ENCODE measurements around the gene GPR55.

GPR55 gene

DNA sequence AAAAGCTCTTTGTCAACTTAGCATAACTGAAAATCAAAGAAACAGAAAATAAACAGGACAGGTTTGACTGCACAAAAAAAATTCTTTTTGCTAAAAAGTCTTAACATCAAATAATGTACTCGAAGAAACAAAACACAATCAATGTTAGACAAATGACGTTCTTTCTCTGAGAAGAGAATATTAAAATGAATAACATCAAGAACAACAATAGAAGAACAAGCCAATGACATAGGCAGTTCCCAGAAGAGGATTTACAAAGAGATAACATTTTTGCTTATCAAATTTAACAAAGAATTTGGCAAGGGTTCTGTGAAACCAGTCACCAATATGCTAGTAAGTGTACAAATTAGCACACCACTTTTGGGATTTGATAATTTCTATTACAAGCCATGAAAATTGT, 5.8 kb downstream of the GPR55 start:
- DNase-seq (ENCODE audit: low read depth in 2 of 2), result no peak

DNA sequence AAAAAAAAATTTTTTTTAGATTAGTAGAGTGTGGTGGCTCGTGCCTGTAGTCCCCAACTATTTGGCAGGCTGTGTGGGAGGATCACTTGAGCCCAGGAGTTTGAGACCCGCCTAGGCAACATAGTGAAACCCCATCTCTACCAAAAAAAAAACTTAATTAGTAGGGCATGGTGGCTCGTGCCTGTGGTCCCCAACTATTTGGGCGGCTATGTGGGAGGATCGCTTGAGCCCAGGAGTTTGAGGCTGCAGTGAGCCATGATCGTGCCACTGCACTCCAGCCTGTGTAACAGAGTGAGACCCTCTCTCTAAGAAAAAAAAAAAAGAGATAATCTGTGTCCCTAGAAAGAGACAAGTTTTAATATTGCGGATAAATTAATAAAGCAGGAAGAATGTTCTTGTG, 8.8 kb downstream of the GPR55 start:
- no peak for DNase-seq (ENCODE audit: low read depth in 2 of 2)

DNA sequence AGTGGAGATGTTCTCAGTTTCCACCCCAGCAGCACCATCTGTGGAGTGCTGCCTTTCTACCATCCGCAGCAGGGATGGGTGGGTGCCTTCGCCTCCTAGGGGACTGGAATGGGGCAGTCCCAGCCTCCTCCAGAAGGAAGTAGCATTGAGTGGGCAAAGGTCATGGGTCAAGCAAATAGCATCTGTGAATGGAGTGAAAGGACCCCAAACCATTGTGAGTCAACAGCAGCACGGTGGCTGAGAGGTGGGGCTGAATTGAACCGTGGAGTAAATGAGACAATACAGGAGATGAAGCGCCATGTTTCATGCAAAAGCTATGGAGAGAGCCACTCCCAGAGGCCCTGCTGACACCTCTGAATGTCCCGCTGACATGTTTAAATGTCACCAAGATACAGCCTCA, 9.7 kb downstream of the GPR55 start:
- DNase-seq (ENCODE audit: low read depth in 2 of 2), result no peak

DNA sequence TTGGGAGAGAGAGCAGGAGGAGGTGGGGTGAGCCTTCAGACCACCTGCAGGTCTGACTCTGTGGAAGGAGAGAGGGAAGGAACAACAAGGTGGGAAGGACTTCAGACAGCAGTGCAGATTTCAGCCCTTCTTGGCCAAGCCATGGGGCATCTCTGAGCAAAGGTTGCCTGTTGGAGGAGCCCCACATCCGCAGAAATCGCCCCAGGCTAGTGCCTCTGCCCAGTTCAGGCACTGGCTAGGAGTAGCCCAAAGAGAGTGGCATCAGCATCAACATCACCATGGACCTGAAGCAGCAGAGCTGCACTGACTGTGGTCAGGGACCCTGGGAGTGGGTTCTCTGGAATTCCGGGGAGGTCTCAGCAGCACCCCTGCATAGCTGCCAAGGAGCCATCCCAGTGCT, 10.2 kb downstream of the GPR55 start:
- DNase-seq (ENCODE audit: low read depth in 2 of 2), result no peak

DNA sequence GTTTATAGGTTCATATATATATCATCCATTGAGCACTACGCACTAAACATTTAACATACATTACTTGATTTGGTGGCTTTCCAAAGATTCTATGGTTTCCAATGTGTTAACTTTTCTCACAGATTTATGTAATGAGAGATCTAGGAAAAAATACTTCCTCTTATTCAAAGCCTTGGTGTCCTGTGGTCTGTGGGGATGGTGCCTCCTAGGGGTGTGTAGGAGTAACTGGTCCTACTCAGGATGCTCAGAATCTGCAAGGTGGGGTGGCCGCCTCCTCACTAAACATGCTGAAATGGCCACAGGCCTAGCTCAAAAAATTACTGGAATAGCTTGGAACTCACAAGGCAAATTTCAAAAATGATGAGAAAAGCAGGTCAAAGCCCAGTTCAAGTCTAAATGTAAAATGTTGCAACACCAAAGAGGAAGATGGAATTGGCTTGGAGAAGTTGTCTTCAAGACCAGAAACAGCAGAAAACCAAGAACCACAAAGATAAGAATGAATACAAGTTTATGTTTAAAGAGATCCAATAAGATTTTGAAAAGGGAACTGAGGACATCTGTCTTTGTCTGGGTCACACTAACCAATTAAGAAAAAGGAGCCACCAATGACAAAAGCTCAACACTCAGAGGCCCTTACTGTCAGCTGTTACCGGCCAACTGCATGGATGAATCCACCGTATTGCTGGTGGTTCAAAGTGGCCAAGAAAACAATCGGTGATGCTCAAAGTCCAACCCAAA, 11.5 kb downstream of the GPR55 start:
- no peak for DNase-seq (ENCODE audit: low read depth in 2 of 2)

DNA sequence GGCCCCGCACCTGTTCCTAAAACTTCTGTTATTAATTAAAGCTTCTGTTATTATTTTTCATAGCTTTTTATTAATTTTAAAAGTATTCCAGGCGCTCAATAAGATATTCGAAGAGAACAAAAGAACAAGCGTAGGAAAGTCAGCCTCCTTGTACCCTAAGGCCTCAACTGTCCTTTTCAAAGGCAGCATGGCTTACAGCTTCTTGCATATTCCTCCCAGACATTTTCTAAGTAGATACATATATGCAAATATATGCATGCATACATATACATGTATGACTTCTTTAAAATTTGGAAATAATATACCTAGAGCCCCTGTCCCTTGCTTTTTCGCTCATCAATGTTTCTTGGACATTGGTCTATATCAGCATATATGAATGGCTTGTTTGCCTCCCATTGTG, 12.3 kb downstream of the GPR55 start:
- DNase-seq (ENCODE audit: low read depth in 2 of 2), result no peak

DNA sequence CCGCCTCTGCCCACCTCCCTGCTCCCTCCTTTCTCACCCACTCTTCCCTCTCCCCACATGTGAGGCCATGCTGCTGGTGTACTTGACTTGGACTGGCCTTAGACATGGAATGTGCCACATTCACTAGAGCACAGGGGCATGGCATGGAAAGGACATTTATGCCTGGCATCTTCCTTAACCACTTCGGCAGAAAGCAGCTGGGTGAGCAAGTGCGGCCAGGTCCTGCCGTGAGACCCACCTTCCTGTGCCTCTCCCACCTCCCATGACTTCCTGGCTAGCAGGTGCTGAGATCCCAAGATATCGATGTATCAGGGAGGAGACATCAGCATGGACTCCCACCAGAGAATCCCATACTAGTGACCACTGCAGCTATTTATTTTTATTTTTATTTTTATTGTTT, 13.0 kb downstream of the GPR55 start:
- DNase-seq (ENCODE audit: low read depth in 2 of 2), result no peak

DNA sequence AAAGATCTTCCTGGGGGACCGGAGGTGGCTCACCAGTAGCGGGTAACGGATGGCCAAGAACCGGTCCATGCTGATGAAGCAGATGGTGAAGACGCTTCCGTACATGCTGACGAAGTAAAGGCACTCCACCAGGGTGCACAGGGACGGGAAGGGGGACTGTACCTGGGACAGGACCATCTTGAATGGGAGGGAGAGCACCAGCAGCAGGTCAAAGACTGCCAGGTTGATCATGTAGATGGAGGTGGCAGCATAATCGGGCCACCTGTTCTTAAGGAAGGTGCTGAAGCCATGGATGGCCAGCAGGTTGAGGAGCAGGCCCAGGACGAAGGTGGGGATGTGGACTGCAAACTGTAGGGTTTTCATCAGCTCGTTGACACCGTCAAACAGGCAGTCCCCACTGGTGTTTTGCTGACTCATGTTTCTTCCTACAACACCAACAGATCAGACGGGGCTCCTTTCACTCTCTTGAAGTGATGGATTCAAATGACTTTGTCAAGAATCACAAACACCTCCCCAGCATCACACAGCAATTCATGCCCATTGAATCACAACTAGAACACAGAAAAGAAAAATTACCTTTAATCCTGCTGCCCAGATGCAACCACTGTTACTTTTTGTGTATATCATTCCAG, 14.4 kb downstream of the GPR55 start:
- DNase-seq (ENCODE audit: low read depth in 2 of 2), result no peak

DNA sequence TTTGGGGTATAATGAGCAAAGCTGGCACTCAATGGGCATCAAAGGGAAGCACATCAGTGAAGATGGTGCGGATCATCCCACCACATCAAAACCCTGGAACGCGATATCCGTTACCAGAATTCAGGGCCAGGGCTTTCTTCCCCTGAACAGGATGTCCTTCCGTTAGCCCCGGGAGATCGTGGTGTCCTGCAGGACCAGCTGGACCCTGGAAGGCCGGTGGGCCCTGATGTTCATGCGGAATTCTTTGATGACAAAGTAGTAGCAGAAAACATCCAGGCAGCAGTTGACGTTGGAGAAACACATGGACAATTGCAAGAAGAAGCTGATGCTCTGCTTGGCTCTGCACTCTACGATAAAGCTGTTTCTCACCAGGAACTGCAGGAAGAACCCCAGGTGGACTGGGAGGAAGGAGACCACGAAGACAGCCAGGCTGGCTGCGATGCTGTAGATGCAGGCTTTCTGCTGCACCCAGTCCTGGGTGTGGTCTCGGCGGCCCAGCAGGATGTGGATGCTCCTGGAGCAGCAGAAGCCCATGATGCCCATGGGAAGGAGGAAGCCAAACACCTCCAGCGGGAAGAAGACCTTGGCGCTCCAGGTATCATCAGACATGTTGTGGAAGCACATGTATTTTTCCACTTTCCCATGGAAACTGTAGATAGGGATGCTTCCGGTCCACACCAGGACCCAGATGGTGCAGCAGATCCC, 15.0 kb downstream of the GPR55 start:
- no peak for DNase-seq (ENCODE audit: low read depth in 2 of 2)

DNA sequence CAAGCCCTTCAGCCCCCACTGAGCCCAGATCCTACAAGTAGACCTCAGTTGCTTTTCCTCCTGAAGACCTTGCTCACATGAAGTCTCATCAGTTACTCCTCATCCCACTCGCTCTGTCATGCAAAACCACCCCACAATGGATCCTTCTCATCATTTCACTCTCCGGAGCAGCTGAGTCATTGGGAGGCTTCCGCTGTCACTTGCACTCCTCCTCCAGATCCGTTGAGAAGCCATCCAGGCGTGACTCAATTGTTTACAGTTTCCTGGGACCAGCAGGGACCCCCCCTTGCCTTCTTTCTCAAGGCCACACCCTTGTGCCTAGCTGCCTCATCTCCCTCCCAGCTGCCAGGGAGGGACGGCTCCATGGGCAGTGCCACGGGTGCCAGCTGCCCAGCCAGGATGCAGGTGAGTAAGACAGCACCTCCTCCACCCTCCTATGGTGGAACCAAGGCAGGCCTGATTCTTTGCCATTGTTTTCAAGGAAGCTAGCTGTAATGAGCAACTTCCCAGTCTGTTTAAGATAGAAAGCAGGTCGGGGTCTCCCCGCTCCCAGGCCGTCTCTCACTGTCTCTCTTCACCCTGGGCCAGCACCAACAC, 16.3 kb downstream of the GPR55 start:
- peak in 1 of 2 donors; percentile 42 for DNase-seq (ENCODE audit: low read depth in 2 of 2)

DNA sequence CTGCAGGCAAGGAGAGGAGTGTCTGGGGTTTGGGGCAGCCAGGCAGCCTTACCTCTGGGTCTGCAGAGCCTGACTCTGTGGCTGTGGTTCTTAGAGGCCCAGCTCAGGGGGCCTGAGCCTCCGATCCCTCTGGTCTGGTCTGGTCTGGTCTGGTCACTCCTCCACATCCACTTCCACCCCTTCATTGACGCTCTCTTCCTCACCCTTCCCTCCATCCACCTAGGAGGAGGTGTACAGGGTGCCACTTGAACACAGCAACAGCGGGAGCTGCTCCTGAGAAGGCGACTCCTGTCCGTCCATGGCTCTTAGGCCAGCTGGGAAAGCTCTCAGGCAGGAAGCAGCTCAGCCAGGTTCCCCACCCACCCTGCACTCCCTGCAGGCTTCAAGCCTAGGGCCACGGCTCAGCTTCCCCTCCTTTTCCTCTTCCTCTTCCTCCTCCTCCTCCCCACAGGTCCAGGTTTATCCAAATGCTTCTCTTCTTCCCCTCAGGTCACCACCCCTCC, 16.9 kb downstream of the GPR55 start:
- DNase-seq (ENCODE audit: low read depth in 2 of 2), result no peak

DNA sequence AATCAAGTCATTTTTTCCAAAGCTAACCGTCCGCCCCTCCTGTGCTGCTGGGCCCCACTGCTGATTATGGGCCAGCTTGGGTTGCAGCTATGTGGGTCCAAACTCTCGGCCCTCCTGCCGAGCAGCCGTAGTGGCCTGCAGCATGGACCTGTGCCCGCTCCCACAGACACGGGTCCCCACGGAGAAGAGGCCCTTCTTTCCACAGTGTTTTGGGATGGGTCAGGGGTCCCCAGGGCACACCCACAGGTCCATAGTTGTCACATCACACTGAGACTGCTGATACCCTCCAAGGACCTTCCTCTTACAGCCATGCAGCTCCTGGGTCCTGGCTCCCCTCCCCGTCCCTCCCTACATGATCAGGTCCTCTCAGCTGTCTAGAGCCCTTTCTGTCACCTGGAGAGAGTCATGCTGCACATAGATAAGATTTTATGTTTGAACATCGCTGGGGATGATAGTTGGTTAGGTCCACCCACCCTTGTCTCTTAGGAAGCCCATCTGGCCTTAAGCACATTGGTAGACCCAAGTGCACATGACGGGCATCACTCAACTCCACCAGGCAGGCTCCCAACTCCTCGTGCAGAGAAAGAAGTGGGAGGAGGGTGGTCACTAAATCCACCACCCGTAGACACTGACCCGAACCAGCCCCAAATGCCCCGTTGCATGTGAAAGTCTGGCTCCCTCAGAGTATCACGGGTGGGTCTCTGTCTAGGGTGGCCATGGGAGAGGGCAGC, 17.5 kb downstream of the GPR55 start:
- DNase-seq (ENCODE audit: low read depth in 2 of 2), result no peak

DNA sequence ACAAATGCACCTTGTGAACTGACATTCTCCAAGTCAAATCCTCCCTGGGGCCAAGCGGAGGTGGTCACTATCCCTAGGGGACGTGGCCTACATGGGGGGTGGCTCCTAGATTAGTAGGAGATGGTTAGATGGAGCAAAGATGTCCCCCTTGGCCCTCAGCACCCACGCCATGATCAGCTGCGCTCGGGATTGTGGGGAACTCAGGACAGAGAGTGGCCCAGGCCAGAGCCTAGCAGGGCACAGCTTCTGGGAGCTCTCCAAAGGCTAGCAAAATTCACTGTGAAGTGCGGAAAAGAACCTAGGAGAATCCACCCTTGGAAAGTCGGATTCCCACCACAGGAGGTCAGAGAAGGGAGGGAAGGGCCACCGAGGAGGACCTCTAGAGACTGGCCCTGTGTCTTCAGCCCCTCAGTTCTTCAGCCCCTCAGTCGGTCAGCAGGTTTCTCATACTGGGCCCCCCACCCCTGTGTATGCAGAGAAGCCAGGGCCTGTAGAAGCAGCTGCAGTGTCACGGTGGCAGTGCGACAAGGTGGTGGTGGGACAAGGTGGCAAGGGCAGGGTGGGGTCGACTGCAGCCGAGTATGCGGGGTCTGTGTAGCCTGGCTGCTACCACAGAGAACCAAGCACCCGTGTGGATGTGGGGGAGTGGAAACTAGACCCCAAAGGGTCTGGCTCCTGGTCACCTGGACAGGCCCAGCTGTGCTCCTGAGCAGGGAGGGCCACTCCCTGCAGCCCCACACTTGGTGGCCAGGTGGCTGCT, 18.4 kb downstream of the GPR55 start:
- DNase-seq (ENCODE audit: low read depth in 2 of 2), result no peak

DNA sequence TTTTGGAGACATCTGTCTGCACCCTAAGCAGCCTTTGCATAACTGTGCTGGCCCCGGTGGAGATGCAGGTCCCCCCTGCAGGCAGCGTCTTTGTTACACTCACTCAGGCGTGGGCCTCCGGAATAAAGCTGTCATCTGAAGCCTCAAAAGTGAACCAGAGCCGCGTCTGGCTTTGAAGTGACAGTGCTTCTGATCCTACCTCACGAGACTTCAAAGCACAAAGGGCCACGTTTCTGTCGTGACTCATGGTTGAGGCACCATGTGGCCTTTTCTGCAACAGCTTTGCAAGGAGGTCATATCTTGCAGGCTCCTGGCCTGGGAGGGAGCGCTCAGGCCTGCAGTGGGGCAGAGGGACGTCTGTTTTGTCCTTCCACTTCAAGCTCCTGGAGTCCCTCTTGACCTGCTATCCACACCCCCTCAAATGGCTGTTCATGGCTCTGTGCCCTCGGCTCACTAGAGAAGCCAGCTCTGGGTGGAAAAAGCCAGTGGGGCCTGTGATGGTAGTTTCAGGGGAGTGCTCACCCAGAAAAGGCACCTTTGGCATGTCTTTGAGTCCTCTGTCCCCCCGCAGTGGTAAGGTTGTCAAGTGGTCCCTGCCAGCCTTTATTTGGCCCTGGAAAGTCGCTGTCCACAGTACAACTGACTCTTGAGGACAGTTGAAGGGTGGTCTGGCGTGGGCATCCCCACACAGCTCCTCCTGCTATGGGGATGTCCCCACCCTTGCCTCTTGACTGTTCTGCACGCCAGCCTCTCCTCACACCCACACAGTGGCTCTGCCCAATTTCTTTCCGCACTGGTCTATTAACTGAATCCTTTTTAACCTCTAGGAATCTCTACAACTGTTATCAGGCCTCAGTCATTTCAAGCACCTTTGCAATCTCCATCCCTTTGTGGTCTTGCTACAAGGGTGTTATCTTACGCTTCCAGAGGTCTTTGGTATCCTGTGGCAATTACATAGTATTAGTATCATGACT, 19.3 kb downstream of the GPR55 start:
- DNase-seq (ENCODE audit: low read depth in 2 of 2), result peak; percentile 79 to 90

DNA sequence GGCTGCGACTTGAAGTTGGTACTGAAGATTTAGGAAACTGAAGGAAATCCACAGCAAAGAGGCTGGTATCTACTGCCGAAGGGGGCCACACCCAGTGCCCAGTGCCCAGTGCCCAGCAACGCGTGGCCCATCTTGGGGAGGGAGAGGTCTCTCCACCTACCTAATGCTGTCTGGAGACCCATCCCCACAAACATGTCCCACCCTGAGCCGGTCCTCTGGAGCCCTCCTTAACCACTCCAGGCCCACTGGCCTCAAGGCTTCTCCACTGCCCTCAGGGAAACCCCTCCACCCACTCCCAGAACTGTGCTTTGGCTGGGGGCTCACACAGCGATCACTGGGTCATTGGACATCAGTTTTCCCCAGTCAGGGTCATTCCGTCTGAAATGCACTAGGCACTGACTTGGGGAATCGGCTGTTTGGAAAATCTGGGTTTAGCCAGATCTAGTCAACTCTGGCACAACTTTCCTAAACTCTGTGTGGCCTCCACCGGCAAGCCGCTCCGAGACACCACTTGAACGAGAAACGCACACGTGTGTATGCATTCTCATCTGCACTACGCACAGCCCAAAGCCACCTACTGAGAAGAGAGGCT, 20.1 kb downstream of the GPR55 start:
- no peak for DNase-seq (ENCODE audit: low read depth in 2 of 2)

DNA sequence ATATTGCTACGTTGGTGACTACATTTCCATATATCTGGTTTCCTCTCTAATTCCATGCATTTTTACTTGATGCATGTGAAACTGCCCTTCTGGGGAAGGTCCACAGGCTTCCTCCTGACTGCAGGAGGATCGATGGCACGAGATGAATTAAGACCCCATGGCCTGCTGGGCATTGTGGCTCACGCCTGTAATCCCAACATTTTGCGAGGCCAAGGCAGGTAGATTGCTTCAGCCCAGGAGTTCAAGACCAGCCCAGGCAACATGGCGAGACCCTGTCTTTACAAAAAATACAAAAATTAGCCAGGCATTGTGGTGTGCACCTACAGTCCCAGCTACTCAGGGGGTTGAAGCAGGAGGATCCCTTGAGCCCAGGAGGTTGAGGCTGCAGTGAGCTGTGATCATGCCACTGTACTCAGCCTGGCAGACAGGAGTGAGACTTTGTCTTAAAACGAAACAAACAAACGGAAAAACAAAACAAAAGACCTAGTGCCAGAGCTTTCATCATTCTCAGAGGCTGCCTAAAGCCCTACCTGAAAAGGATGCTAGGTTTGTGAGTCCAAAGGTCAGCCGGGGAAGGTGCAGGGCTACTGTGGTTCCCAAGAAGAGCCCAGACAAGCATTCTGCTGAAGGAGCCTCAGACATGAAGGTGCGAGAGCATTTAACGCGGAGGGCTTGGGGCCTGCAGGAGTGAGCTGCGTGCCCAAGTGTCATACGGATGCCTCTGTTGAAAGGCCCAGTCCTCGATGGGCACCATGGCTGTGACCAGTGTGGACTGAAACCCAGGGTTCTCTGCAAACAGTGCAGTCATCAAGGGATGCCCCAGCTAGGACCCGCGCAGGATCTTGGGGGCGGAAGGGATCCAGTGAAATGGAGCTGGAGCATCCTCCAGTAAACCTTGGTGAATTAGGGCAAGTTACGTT, 21.6 kb downstream of the GPR55 start:
- no peak for DNase-seq (ENCODE audit: low read depth in 2 of 2)

DNA sequence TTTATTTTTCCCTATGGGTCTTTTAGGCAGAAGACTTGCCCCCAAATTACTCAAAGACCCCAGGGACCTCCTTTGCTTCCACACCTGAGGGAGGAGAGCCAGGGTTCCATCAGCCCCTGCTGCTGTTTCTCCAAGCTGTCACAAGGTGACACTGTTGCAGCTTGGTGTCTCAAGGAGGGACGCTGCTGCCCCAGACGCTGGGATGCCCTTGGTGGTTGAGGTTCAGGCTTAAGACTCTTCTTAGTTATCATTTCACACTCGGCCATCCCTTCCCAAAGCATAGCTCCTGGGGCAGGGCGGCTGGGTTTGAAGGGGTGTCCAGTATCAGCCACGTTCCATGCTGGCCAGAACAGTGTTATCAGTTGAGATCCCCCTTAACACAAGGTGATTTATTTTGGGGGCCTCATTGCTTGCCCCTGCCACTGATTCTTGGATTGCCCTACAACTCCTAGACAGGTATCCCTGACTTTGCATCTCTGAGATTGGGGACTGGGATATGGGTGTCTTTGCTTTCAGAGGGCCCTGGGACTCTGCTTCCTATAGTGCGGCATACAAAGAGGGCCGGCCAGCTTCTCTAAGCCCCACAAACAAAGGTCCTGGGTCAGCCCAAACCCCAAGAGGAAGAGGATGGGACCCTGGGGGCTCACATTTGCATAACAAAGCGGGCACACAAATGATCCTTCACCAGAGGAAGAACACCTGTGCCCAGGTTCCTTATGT, 22.7 kb downstream of the GPR55 start:
- DNase-seq (ENCODE audit: low read depth in 2 of 2), result peak; percentile 24 to 36

DNA sequence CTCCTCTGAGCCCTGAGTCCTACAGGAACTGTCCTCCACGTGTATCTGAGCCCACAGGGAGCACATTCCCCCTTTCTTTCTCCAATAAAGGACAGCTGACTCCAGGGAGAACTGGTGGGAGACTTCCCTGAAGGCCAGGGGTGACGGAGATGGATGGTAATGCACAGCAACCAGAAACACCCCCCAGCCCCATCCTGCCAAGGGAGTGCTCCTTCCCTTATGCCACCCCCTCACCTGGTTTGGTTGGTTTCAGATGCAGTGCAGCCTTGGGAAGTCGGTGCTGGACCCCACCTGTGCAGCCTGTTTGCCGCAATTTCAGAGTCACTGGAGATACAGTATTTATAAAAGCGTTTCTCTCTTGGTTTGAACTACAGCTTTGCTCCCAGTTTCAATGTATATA, 24.0 kb downstream of the GPR55 start:
- DNase-seq (ENCODE audit: low read depth in 2 of 2), result no peak
